GM19463 (cell line): Measurements from ENCODE around the gene RASL10B.

ENCODE experiments used
- ATAC-seq: cut with Tn5 transposase; IDR thresholded peaks from one replicate; pipeline ENCODE4 v1.9.1; 2021; ENCODE audit warnings: mild to moderate bottlenecking, moderate library complexity; ENCODE audit not compliant: unreplicated experiment

RASL10B gene

DNA sequence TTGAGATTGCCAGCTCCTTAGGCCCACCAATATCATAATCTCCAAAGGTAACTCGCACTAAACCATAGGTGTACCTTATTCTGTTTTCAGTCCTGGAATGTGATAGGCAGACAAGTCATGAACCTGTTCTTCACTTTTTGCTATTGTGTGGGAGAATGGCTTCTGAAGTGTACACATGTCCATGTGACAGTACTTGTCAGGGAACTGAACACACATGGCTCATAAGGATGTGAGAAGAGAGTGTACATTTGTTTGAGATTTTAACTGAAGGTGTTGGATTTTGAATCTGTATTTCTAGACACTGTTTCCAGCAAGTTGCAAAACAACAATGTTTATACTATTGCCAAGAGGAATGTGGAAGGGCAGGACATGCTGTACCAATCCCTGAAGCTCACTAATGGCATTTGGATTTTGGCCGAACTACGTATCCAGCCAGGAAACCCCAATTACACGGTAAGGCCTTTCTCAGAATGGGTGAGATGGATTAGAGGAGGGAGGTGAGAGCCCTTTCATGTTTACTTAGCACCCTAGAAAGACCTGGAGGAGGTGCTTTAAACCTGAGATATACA lies 14.5 kb upstream of the RASL10B start:
- no peak for ATAC-seq

- no peak for ATAC-seq
These were observed 14.0 kb upstream of the RASL10B start for GRCh38 chr17:35717475-35717874.

GRCh38 chr17:35723735-35724134 lies 7.7 kb upstream of the RASL10B start:
- no peak for ATAC-seq

DNA sequence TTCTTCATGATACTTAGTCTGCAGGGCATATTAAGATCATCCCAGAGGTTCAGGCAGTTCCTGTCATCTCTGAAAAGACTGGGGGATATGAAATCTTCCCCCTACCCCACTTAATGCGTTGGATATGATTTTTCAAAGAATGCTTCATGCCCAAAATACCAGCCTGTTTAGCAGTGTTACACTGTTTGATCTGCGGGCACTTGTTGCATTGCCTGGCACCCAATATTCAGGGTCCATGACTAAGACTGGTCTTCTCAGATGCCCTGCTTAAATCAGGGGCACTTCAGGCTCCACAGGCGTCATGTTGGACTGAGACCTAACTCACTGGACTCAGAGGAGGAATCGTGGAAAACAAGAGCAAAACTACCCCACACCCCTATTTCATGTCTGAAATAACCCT lies 6.4 kb upstream of the RASL10B start:
- ATAC-seq = no peak

GRCh38 chr17:35725802-35726126 lies 5.7 kb upstream of the RASL10B start:
- no peak for ATAC-seq

- no peak for ATAC-seq
These were observed 5.1 kb upstream of the RASL10B start for GRCh38 chr17:35726127-35726952.

GRCh38 chr17:35726953-35727460 lies 4.4 kb upstream of the RASL10B start:
- ATAC-seq = no peak

GRCh38 chr17:35727635-35728034 lies 3.8 kb upstream of the RASL10B start:
- no peak for ATAC-seq

- ATAC-seq = no peak
These were observed 2.9 kb upstream of the RASL10B start for GRCh38 chr17:35728551-35728950.

- ATAC-seq = no peak
These were observed 2.0 kb upstream of the RASL10B start for GRCh38 chr17:35729405-35729833.

DNA sequence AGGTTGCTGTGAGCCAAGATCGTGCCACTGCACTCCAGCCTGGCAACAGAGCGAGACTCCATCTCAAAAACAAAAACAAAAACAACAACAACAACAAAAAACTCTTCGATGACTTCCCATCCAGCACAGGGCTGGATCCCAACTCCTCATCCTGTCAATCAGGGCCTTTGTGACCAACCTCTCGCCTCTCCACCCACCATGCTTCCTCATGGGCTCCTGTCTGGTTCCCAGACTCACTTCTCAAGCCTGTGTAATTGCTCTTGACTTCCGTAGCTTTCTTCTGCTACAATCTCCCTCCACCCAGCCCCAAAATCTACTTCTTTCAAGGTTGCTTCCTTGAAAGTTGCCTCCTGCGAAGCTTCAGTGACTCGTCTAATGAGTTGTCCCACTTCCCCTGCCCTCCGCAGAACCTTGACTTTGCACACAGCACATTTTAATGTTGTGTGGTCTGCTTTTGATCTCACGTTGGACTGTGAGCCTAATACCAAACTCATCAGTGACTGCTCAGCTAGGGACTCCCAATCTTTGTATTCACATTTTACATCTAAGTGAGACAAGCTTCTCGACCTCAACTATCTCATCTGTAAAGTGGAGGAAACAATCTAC lies 936 bp upstream of the RASL10B start:
- no peak for ATAC-seq

DNA sequence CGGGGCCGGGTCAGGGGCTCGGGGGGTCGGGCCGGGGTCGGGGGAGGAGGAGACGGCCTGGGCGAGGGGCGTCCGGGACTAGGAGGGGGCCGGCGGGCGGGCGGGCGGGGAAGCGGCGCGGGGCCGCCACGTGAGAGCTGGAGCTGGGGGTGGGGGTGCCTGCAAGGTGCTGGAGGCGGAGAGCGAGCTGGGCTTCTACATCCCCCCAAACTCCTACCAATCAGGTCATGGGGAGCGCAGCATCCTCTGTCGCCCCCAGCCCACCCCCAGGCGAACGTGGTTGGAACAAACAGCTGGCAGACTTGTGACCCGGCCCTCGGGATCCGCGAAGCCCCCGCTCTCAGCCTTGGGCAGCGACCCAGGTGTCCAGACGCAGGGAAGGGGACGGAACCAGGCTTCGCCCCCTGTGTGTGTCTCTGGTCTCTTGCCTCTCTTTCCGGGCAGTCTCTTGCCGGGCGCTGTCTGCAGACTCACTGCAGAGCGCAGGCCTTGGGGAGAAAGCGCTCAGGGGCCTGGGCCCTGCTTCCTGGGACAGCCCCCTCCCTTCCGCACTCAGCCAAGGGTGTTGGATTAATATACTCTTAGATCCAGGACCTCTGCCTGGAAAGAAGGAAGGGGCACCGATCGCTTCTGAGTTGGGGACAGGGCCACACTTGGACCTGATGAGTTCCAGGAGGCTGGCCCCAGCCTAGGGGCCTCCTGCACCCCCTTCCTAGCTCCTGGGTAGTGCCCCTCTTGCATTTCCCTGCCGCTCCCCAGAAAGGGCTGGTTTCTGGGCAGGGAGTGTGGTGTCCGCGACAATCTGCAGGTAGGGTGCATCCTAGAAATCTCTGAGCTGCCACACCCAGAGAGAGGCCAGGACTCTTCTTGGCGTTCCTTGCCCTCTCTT lies 722 bp downstream of the RASL10B start:
- ATAC-seq = no peak

GRCh38 chr17:35732806-35733136 lies 1.3 kb downstream of the RASL10B start:
- ATAC-seq = no peak

- no peak for ATAC-seq
These were observed 1.9 kb downstream of the RASL10B start for GRCh38 chr17:35733366-35733765.

DNA sequence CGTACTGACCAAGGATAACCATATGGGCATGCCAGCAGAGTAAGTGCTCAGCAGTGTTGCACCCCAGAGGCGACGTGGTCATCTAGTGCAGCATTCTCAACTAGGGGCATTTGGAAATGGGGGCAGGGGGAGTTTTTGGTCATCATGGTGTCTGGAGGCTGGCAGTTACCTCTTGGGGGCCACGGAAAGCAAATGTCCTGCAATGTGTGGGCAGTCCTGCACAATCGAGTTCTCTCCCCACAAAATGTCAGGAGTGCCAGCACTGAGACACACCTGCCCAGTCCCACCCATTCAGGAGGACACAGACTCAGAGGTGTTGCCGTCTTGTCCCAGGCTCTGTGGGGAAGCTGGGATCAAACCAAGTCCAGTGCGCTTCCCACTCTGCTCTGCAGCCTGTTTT lies 3.0 kb downstream of the RASL10B start:
- no peak for ATAC-seq

DNA sequence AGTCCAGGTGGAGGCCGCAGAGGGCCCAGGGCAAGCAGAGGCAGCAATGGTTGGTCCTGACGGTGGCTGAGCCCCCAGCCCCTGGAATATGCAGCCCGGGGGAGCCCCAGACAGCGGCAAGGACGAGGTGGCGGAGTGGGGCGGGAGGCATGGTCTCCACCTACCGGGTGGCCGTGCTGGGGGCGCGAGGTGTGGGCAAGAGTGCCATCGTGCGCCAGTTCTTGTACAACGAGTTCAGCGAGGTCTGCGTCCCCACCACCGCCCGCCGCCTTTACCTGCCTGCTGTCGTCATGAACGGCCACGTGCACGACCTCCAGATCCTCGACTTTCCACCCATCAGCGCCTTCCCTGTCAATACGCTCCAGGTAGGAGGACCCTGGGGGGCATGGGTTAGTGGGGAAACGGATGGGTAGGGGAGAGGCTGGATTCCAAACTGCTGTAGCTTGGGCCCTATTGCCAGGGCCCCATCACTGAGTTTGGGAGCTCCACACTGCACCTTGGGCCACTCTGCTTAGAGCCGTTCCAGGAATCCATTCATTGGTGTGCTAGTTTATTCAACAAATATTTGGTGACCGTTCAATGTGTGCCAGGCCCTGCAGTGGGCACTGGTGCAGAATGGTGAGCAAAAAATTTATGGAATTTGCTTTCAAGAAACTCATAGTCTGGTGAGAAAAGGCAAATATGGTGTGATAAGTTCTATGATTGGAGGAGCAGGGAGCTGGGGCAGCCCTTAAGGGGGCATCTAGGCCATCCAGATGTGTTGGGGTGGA lies 3.8 kb downstream of the RASL10B start:
- ATAC-seq = no peak

DNA sequence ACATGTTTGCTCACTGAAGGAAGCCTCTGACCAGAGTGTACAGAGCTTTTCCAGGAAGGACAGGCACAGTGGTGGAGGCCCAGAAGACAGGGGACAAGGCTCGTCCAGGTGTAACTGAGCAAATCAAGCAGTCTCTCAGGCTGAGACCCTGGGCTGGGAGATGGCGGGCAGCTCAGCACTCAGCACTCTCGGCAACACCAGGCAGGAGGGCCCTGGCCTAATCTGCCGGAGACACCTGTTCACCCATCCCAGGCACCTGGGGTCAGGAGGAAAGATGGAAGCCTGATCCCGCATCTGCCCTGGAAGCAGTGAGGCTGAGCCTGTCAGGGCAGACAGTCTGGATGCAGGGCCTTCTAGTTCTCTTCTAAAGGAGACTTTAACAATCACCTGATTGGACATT lies 4.8 kb downstream of the RASL10B start:
- no peak for ATAC-seq

DNA sequence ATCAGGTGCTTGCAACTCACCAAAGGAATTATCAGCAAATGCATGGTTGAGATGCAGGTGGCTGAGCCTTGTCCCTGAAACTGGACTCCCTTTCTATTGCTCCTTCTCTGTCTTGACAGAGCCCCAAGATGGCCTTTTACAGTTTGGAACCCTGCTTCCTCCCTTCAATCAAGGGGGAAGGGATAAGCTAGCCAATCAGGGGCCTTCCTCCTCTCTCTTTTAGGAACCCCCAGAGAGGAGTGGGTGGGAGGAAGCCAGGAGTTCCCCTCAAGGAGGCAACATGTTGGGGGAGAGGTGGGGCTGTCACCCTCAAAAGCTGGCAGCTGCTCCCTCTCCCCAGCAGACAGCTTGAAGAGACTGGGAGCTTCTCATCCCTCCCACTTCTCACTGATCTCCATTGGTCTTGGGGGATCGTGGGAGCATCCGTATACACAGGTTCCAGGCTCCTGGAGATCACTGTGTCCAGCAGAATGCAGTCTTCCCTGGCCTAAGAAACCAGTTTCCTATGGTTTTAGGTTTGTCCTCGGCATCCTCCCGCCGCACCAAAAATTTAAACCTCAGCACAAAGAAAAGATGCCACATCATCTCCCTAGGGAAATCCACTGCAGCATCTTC lies 7.2 kb downstream of the RASL10B start:
- ATAC-seq = no peak

DNA sequence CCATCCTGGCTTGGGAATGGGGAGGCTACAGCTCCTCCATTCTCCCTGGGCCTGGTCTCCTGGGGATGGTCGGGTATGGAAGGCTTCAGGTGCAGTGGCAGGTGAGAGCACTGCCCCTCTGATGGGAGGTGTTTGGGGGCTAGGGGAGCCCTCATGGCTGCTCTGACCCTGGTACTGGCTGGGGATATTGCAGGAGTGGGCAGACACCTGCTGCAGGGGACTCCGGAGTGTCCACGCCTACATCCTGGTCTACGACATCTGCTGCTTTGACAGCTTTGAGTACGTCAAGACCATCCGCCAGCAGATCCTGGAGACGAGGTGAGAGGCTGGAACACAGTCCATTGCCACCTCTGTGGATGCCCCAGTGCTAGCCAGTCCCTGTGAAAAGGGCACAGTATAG lies 8.8 kb downstream of the RASL10B start:
- no peak for ATAC-seq
